Cortex of kidney (tissue), 1 donor: ENCODE data around the gene HDHD5.

Experiments
- DNase-seq: peaks from one replicate; lab custom pipeline; 2025; lab: John Stamatoyannopoulos, UW

Gene HDHD5

DNA sequence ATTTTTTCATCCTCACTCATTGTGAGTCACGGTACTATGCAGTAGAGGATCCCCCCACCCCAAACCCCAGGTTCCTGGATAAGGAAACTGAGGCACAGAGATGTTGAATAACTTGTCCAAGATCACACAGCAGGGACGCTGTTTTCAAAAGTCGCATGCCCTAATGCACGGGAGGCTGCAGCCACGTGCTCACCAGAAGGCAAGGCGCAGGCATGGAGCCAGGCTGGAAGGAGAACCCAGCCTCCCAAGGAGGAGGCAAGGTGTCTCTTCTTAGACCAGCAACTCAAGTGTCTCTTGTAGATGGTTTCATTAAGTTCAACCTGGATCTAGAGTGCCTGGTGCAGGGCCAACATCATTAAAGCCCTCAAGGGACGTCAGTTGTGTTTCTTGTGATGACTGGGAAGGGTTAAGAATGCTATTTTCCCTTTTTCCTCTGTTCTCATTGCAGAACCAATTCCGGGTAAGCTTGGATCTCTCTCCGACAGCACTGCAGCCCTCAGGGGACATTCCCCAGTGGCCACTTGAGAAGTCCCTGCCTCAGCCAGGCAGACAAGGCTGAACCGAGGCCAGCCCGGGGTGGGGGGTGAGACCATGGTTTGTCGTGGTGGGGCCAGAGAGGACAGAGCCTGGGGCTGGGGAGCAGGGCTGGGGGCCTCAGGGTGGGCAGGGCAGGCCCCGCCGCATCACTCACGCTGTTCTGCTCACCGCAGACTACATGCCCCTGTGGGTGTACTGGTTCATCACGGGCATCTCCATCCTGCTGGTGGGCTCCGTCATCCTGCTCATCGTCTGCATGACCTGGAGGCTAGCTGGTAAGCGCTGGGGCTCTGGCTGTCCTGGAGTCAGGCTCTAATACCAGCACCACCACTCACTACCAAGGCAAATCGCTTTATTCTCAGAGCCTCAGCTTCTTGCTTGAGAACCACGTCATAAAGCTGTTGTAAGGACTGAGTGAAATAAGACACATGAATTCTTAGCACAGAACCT, 53.6 kb downstream of the HDHD5 start:
- DNase-seq, result no peak

- DNase-seq, result no peak
Measured at GRCh38 chr22:17104336-17104935, 54.6 kb downstream of the HDHD5 start.

DNA sequence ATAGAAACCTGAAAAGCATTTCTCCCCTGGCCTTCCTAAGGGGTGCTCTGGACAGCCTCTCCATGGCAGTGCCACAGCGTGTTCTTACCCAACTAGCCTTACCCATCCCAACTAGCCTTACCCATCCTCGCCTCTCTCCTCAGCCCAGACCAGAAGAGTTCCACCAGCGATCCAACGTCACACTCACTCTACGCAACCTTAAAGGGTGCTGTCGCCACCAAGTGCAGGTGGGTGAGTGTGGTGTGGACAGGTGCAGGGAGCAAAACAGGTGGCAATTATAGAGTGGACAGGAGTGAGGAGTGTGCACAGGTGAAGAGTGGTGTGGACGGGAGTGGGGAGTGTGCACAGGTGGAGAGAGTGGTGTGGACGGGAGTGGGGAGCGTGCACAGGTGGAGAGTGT, 55.7 kb downstream of the HDHD5 start:
- no peak for DNase-seq

DNA sequence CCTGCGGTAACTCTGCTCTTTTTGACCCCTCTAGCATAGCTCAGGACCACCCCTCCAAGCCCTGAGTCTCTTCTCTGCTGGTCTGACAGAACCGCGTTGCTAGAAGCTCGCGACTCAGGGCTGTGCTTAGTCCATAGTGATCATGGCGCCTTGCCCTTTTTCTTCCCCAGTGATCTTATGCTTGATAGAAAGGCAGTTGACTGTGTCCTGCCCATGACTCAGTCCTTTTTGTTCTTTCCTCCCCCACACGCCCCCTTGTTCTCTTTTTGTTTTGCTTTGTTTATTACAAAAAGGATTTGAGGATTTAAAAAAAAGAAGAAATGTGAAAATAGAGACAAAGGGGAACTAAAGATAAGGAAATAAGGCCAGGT, 56.8 kb downstream of the HDHD5 start:
- DNase-seq, result no peak

DNA sequence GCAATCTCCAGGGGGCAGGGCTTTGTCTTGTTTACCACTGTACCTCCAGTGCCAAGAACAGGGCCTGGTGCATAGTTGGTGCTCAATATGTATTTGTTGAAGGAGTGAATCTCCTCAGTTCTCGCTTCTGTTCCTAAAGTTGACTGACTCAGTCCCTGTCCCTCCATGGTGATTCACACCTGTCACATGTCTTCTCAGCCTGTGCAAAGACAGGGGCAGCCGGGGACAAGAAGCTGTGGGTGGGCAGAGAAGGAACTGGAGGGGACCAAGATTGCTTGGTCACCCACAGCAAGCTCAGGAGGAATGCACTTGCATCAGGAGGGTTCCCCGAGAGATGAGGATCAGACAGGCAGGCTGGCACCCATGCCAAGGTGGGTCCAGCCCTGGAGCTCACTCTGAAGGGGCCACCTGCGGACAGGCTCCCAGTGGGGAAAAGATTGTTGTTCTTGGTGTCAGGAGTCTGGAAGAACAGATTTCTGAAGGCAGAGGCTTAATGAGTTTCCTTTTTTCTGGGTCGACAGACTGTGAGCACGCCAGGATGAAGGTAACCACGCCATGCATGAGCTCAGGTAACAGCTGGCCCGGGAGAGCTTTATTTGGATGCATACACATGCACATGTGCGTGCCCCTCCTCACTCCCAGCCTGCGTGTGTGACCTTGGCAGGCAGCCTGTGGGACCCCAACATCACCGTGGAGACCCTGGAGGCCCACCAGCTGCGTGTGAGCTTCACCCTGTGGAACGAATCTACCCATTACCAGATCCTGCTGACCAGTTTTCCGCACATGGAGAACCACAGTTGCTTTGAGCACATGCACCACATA, 57.4 kb downstream of the HDHD5 start:
- DNase-seq, result no peak

DNA sequence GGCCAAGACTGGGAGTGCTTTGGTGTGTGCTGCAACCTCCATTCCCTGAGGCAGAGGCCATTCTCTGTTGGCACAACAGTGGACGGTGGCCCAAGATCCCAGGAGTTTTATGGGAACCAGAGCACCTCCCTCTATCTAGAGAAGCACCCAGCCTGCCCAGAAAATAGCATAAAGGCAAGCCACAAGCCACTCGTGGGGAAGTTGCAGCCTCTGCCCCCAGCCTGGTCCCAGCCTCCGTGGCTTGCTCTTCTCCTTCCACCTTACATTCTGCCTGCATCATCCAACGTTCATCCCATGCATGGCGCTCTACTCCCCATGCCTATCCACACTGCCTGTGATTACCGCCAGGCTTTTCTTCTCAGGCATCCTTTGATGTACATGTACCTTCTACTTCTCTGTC, 58.5 kb downstream of the HDHD5 start:
- no peak for DNase-seq

DNA sequence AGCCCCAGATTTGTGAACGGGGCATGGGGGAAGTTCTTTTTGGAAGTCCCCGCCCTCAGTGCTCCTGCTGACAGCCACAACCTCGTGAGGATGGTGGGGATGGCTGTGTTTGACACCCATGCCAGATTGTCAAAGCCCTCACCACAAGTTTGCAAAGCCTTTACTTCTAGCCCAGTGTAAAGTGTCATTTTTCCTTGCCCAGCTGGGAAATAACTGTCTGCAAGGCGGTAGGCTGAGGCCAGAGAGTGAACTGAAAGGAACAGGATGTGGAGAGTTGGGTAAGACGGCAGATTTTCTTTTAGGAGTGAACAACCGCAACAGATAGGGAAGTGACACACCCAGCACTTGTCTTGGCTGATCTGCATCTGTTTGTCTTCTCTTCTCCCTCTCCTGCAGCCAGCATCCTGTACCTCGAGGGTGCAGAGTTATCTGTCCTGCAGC, 60.7 kb downstream of the HDHD5 start:
- no peak for DNase-seq

DNA sequence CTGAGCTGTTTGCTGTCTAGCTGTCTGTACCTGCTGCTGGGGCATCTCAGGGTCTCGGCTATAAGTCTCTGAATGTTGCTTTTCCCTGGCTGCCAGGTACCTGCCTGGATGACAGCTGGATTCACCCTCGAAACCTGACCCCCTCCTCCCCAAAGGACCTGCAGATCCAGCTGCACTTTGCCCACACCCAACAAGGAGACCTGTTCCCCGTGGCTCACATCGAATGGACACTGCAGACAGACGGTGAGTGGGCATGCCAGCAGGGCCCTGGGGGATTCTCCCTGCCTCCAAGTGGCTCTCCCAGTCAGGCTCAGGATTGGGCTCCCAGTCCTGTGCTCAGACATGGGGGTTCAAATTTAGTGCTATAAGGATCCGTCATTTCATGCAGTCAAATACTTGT, 61.4 kb downstream of the HDHD5 start:
- DNase-seq, result no peak

DNA sequence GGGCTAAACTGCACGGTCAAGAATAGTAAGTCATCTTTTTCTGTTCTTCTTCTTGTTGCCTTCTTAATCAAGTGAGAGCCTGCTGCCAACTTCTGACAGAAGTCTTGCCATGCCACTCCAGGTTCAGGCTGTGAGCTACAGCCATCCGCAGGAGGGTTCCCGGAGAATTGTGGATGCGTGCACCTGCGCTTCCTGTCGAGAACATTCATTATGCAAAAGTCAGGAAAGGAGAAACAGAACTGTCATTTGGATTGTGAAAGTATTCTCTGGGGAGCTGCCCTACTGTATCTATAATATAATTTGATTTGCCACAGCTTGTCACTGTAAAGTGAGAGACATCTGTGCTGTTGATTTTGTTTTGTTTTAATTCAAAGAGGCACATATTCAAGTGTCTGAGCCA, 62.0 kb downstream of the HDHD5 start:
- DNase-seq, result no peak

- no peak for DNase-seq
Measured at GRCh38 chr22:17096071-17096470, 63.0 kb downstream of the HDHD5 start.

- no peak for DNase-seq
Measured at GRCh38 chr22:17095538-17095937, 63.5 kb downstream of the HDHD5 start.

- DNase-seq, result no peak
Measured at GRCh38 chr22:17093081-17093480, 66.0 kb downstream of the HDHD5 start.

- DNase-seq, result no peak
Measured at GRCh38 chr22:17091851-17092250, 67.2 kb downstream of the HDHD5 start.

- no peak for DNase-seq
Measured at GRCh38 chr22:17090550-17090949, 68.5 kb downstream of the HDHD5 start.
